Ovary (tissue), 3 donors: ENCODE results near the gene TGFB2.

Experiments
- CTCF ChIP-seq, 3 donors: fragments of 450-650 bp in 2 of 3; fragments of 200-600 bp in 1 of 3; IDR thresholded peaks; one replicate each; pipeline versions ENCODE4 v1.5.1 to v1.8.0; 2016 to 2022; ENCODE audit warnings: antibody characterized with exemption in 3 of 3, mild to moderate bottlenecking in 1 of 3
- POLR2A ChIP-seq: fragments of 450-650 bp; IDR thresholded peaks from one replicate; pipeline ENCODE4 v1.6.1; 2017; ENCODE audit warnings: antibody characterized with exemption, mild to moderate bottlenecking, moderate library complexity
- donor health status: DM: no; HTN: no; CAD: no.

- TF ChIP-seq POLR2A: no peak
- TF ChIP-seq CTCF (IDR thresholded peaks at IDR 0.05): no peak
These were observed 29.5 kb downstream of the TGFB2 start for GRCh38 chr1:218374401-218375353.
